CD4-positive, CD25-positive, alpha-beta regulatory T cell (primary cell): Measurements from ENCODE around the gene STARD3. TPM values are rescaled to one million over a fixed set of nuclear protein-coding genes. Genes with fewer than 3 reads are reported as not detected.
A peak's percentile ranks its signal among the peaks of the same experiment; 100 is the strongest.

ENCODE experiments used
- ATAC-seq, 2 donors: fragments of 150-1000 bp; cut with Tn5 transposase; one replicate each; pipeline ENCODE4 v1.10.0; 2021; ENCODE audit warnings: low read depth in 2 of 2, moderate number of reproducible peaks in 2 of 2, moderate library complexity in 1 of 2
- DNase-seq, 3 donors: peaks; one replicate each; pipeline versions ENCODE4 v3.0.0 to v3.0.0-alpha.2; 2012 to 2022; ENCODE audit warnings: mixed read lengths in 1 of 3
- H3K27ac ChIP-seq: one replicate; pipeline ENCODE4 v1.7.0; 2013; ENCODE audit warnings: mild to moderate bottlenecking, low read length; ENCODE audit not compliant: insufficient read depth, poor library complexity, severe bottlenecking
- H3K27me3 ChIP-seq: one replicate; pipeline ENCODE4 v1.7.0; 2013; ENCODE audit warnings: low read length; ENCODE audit not compliant: control insufficient read depth, insufficient read depth
- H3K36me3 ChIP-seq: one replicate; pipeline ENCODE4 v1.7.0; 2013; ENCODE audit warnings: mild to moderate bottlenecking, low read length, moderate library complexity; ENCODE audit not compliant: control insufficient read depth, insufficient read depth
- H3K4me1 ChIP-seq: 2 replicates; pipeline ENCODE4 v1.7.0; 2013; ENCODE audit warnings: mild to moderate bottlenecking, low read length; ENCODE audit not compliant: insufficient read depth, control insufficient read depth, poor library complexity, severe bottlenecking
- H3K4me3 ChIP-seq: one replicate; pipeline ENCODE4 v1.7.0; 2013; ENCODE audit warnings: low read depth, mild to moderate bottlenecking, low read length, moderate library complexity
- H3K9me3 ChIP-seq, 2 experiments: 1 replicate in 1 of 2; 2 replicates in 1 of 2; pipeline ENCODE4 v1.7.0; 2013; ENCODE audit warnings: low read length in 2 of 2, mild to moderate bottlenecking in 1 of 2, moderate library complexity in 1 of 2; ENCODE audit not compliant: control insufficient read depth in 2 of 2
- H3K27ac Mint-ChIP-seq, 3 donors: one replicate each; pipeline ENCODE4 v1.8.0; 2020 to 2022; ENCODE audit warnings: mild to moderate bottlenecking in 3 of 3, mixed read lengths in 3 of 3, moderate library complexity in 2 of 3
- H3K27me3 Mint-ChIP-seq: one replicate; pipeline ENCODE4 v1.8.0; 2022; ENCODE audit warnings: mild to moderate bottlenecking, mixed read lengths
- H3K36me3 Mint-ChIP-seq: one replicate; pipeline ENCODE4 v1.8.0; 2020; ENCODE audit warnings: mixed read lengths
- H3K4me1 Mint-ChIP-seq, 4 donors: one replicate each; pipeline ENCODE4 v1.8.0; 2020 to 2022; ENCODE audit warnings: mixed read lengths in 4 of 4, mild to moderate bottlenecking in 1 of 4
- H3K4me3 Mint-ChIP-seq, 4 donors: one replicate each; pipeline ENCODE4 v1.8.0; 2020 to 2022; ENCODE audit warnings: mild to moderate bottlenecking in 4 of 4, mixed read lengths in 4 of 4, moderate library complexity in 3 of 4
- H3K9me3 Mint-ChIP-seq, 7 donors: one replicate each; pipeline ENCODE4 v1.8.0; 2020 to 2022; ENCODE audit warnings: mixed read lengths in 7 of 7, mild to moderate bottlenecking in 3 of 7, moderate library complexity in 2 of 7
- polyA plus RNA-seq, 4 donors: library from polyadenylated mRNA; unstranded; fragments of 300-500 nt; fragmentation: Illumina TruSeq; gene quantifications; one replicate each; pipeline ENCODE4 v1.2.3, GENCODE V29; 2021
- total RNA-seq: library from RNA; stranded (reverse); gene quantifications from one replicate; pipeline ENCODE4 v1.2.3, GENCODE V29; 2022

STARD3 gene
- total and polyA plus RNA-seq, 5 donors from 2014 or later = 45.4 to 95.9 (median 46.7) TPM

- no peak for ATAC-seq
- Mint-ChIP-seq H3K27me3 (peaks cover 87% of the 10 kb centered on the region), H3K36me3 (no peaks in the 10 kb centered on the region), H3K27ac (no peak overlapping the region), H3K4me1 (peaks cover 5 to 44% (median 8%) of the 10 kb centered on the region in 4 donors), H3K9me3 (peaks cover 0 to 1% (median 0%) of the 10 kb centered on the region in 7 donors), H3K4me3 (no peak overlapping the region)
- Histone ChIP-seq H3K27me3 (peaks cover 31% of the 10 kb centered on the region), H3K27ac (no peak overlapping the region), H3K4me1 (peaks cover 52% of the 10 kb centered on the region), H3K4me3 (no peak overlapping the region), H3K9me3 (no peaks in the 10 kb centered on the region), H3K36me3 (no peaks in the 10 kb centered on the region)
- DNase-seq = no peak
Observed at GRCh38 chr17:39601758-39602532, 35.0 kb upstream of the STARD3 start.

GRCh38 chr17:39602533-39603303, 34.2 kb upstream of the STARD3 start:
- no peaks in the 10 kb centered on the region for H3K9me3 ChIP-seq
- ATAC-seq (no peak), DNase-seq (no peak)
- Mint-ChIP-seq H3K27me3 (peaks cover 87% of the 10 kb centered on the region), H3K36me3 (no peaks in the 10 kb centered on the region), H3K4me1 (peaks cover 2 to 45% (median 6%) of the 10 kb centered on the region in 4 donors), H3K9me3 (peaks cover 0 to 1% (median 0%) of the 10 kb centered on the region in 7 donors), H3K27ac (no peak overlapping the region), H3K4me3 (peak overlapping the region in 2 of 4 donors; percentile 4 to 11)
- H3K36me3 ChIP-seq = no peaks in the 10 kb centered on the region
- H3K27ac ChIP-seq = no peak overlapping the region
- H3K4me1 ChIP-seq = peaks cover 59% of the 10 kb centered on the region
- peaks cover 27% of the 10 kb centered on the region for H3K27me3 ChIP-seq
- no peak overlapping the region for H3K4me3 ChIP-seq

GRCh38 chr17:39603304-39604016, 33.5 kb upstream of the STARD3 start:
- Mint-ChIP-seq H3K36me3 (no peaks in the 10 kb centered on the region), H3K4me3 (peak overlapping the region in 2 of 4 donors; percentile 4 to 46), H3K27me3 (peaks cover 87% of the 10 kb centered on the region), H3K27ac (peak overlapping the region in 1 of 3 donors; percentile 20), H3K9me3 (peaks cover 0 to 2% (median 0%) of the 10 kb centered on the region in 7 donors), H3K4me1 (peaks cover 0 to 40% (median 6%) of the 10 kb centered on the region in 4 donors)
- DNase-seq = no peak
- Histone ChIP-seq H3K27ac (no peak overlapping the region), H3K4me1 (peaks cover 52% of the 10 kb centered on the region), H3K9me3 (no peaks in the 10 kb centered on the region), H3K36me3 (no peaks in the 10 kb centered on the region), H3K4me3 (no peak overlapping the region), H3K27me3 (peaks cover 27% of the 10 kb centered on the region)
- no peak for ATAC-seq

DNA sequence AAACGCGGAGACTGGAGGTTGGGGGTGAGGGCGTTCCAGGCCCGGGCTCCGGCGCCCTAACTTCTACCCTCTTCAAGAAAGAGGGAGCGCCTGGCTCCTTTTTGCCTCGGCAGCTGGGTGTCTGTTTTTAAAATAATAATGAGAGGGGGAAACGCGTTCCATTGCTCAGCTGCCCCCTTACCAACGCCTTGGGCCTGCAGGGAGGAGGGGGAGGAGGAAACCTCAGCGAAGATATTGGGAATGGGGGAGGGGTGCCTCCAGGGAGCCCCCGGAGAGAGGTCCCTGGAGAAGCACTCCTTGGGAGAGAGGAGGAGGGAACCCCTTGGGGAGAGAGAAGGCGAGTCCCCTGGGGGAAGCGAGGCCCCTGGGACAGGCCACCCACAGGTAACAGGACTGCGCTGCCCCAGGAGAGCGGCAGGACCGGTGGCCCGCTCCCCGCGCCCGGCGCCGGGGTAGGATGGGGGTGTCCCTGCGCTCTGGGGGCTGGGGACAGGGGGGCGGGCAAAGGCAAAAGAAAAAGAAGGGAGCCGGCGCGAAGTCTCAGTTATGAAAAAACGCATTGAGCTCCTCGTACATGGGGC, 31.9 kb upstream of the STARD3 start:
- Histone ChIP-seq H3K4me3 (no peak overlapping the region), H3K27ac (no peak overlapping the region), H3K4me1 (peaks cover 41% of the 10 kb centered on the region), H3K36me3 (no peaks in the 10 kb centered on the region), H3K9me3 (no peaks in the 10 kb centered on the region), H3K27me3 (peaks cover 33% of the 10 kb centered on the region)
- Mint-ChIP-seq H3K36me3 (no peaks in the 10 kb centered on the region), H3K9me3 (peaks cover 0 to 3% (median 0%) of the 10 kb centered on the region in 7 donors), H3K4me3 (peak overlapping the region in 3 of 4 donors; percentile 48 to 59 (median 54)), H3K27ac (no peak overlapping the region), H3K4me1 (peaks cover 0 to 35% (median 6%) of the 10 kb centered on the region in 4 donors), H3K27me3 (peaks cover 90% of the 10 kb centered on the region)
- ATAC-seq (no peak), DNase-seq (no peak)

DNA sequence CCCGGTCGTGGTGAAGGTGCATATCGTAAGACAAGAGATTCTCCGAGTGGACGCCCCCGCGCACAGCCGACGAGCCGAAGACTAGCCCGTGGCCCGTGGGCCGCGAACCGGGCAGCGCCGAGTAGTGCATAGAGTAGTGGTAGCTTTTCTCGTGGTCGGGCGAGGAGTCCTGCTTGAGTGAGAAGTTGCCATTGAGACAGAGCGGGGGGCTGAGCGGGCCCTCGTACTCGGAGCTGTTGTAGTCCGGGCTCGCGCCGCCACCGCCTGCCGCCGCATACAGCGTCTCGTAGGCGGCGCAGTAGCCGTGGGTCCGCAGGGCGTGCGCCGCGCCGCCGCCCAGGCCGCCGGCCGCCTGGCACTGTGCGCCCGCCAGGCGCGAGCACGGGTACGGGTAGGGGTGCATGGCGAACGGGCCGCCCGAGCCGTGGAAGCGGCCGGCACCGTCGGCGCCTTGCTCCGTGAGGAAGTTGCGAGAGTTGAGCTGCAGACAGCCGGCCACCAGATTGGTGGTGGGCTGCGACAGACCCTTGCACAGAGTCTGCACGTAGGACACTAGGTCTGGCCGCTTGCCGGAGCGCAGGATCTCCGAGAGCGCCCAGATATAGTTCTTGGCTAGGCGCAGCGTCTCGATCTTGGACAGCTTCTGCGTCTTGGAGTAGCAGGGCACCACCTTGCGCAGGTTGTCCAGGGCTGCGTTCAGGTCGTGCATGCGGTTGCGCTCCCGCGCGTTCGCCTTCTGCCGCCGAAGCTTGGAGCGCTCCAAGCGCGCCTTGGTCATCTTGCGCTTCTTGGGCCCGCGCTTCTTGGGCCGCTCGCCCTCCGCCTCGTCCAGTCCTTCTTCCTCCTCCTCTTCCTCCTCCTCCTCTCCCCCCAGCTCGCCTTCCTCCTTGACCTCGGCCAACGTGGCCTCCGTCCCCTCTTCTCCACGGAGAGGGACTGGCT, 31.2 kb upstream of the STARD3 start:
- Mint-ChIP-seq H3K27me3 (peaks cover 88% of the 10 kb centered on the region), H3K27ac (no peak overlapping the region), H3K9me3 (peaks cover 0 to 3% (median 0%) of the 10 kb centered on the region in 7 donors), H3K4me1 (peaks cover 0 to 31% (median 6%) of the 10 kb centered on the region in 4 donors), H3K4me3 (peak overlapping the region in 3 of 4 donors; percentile 26 to 52 (median 47)), H3K36me3 (no peaks in the 10 kb centered on the region)
- no peaks in the 10 kb centered on the region for H3K9me3 ChIP-seq
- H3K27me3 ChIP-seq = peaks cover 33% of the 10 kb centered on the region
- DNase-seq (peak in 1 of 3 donors; percentile 28), ATAC-seq (no peak)
- no peaks in the 10 kb centered on the region for H3K36me3 ChIP-seq
- no peak overlapping the region for H3K27ac ChIP-seq
- no peak overlapping the region for H3K4me3 ChIP-seq
- H3K4me1 ChIP-seq = peaks cover 41% of the 10 kb centered on the region

- Mint-ChIP-seq H3K36me3 (no peaks in the 10 kb centered on the region), H3K27me3 (peaks cover 86% of the 10 kb centered on the region), H3K9me3 (peaks cover 0 to 3% (median 0%) of the 10 kb centered on the region in 7 donors), H3K27ac (no peak overlapping the region), H3K4me1 (peaks cover 0 to 31% (median 6%) of the 10 kb centered on the region in 4 donors), H3K4me3 (no peak overlapping the region)
- ATAC-seq (no peak), DNase-seq (no peak)
- no peaks in the 10 kb centered on the region for H3K9me3 ChIP-seq
- H3K36me3 ChIP-seq = no peaks in the 10 kb centered on the region
- peaks cover 41% of the 10 kb centered on the region for H3K4me1 ChIP-seq
- H3K27ac ChIP-seq = no peak overlapping the region
- no peak overlapping the region for H3K4me3 ChIP-seq
- H3K27me3 ChIP-seq = peaks cover 30% of the 10 kb centered on the region
Observed at GRCh38 chr17:39606434-39607056, 30.4 kb upstream of the STARD3 start.
